Loucy (cell line): ENCODE results near the gene ALPP.

Experiments
- EZH2phosphoT487 ChIP-seq: fragments of 200-600 bp; IDR thresholded peaks from 2 replicates; pipeline ENCODE4 v1.6.1; 2018; ENCODE audit warnings: antibody characterized with exemption, mild to moderate bottlenecking, moderate library complexity, borderline replicate concordance
- TF ChIP-seq, protein P1 (sequence below): fragments of 200-600 bp; sonication (generic); conservative IDR thresholded peaks from 2 replicates; pipeline ENCODE4 v1.5.1; 2014; ENCODE audit warnings: mild to moderate bottlenecking, antibody characterized with exemption, low read length

DNA sequence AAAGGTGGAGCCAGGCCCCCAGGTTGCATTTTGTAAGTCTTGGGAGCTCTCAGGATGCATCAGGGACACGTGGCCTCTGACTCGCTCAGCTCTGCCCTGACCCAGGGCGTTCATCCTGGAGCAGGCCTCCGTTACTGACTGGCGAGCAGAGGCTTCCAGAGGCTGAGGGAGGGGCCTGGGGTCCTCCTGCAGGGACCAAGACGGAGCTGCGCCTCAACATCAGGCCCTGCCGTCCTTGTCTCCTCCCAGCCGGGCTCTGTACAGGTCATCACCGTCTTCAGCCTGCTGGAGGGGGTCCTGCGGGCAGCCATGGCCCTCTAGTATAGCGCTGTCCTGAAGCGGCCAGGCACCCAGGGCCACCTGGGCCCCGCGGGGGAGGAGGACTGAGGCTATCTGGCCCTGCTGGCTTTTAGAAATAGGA is 10.2 kb upstream of the ALPP start:
- TF ChIP-seq, protein P1, sequence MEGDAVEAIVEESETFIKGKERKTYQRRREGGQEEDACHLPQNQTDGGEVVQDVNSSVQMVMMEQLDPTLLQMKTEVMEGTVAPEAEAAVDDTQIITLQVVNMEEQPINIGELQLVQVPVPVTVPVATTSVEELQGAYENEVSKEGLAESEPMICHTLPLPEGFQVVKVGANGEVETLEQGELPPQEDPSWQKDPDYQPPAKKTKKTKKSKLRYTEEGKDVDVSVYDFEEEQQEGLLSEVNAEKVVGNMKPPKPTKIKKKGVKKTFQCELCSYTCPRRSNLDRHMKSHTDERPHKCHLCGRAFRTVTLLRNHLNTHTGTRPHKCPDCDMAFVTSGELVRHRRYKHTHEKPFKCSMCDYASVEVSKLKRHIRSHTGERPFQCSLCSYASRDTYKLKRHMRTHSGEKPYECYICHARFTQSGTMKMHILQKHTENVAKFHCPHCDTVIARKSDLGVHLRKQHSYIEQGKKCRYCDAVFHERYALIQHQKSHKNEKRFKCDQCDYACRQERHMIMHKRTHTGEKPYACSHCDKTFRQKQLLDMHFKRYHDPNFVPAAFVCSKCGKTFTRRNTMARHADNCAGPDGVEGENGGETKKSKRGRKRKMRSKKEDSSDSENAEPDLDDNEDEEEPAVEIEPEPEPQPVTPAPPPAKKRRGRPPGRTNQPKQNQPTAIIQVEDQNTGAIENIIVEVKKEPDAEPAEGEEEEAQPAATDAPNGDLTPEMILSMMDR = no peak
- TF ChIP-seq EZH2phosphoT487 = no peak
